Left lung (tissue), 10 donors: ENCODE data around the gene KIF26B. TPM values are rescaled to one million over a fixed set of nuclear protein-coding genes. Genes with fewer than 3 reads are reported as not detected.

Source experiments
- ATAC-seq: fragments of 200-7000 bp; cut with Tn5 transposase; one replicate; pipeline ENCODE4 v1.9.1; 2020; ENCODE audit warnings: moderate library complexity
- DNase-seq, 4 donors: peaks; one replicate each; pipeline ENCODE4 v3.0.0-alpha.2; 2013 to 2020
- H3K27ac ChIP-seq, 2 donors: fragments of 200-600 bp; sonication (generic) in 1 of 2; one replicate each; pipeline versions ENCODE4 v1.5.0 to v1.8.0; 2020 to 2021
- H3K27me3 ChIP-seq, 2 donors: fragments of 200-600 bp; sonication (generic) in 1 of 2; one replicate each; pipeline versions ENCODE4 v1.5.0 to v1.8.0; 2020 to 2021
- H3K36me3 ChIP-seq, 2 donors: fragments of 200-600 bp; sonication (generic) in 1 of 2; one replicate each; pipeline versions ENCODE4 v1.5.0 to v1.8.0; 2020 to 2021
- H3K4me1 ChIP-seq, 2 donors: fragments of 200-600 bp; one replicate each; pipeline ENCODE4 v1.8.0; 2021
- H3K4me3 ChIP-seq, 2 donors: fragments of 200-600 bp; sonication (generic) in 1 of 2; one replicate each; pipeline versions ENCODE4 v1.5.0 to v1.8.0; 2020 to 2021; ENCODE audit warnings: mild to moderate bottlenecking in 1 of 2
- H3K9me3 ChIP-seq, 2 donors: fragments of 200-600 bp; sonication (generic) in 1 of 2; one replicate each; pipeline versions ENCODE4 v1.5.0 to v1.8.0; 2020 to 2021
- CTCF ChIP-seq, 2 donors: fragments of 200-600 bp; sonication (generic) in 1 of 2; IDR thresholded peaks; one replicate each; pipeline versions ENCODE4 v1.5.0 to v1.8.0; 2021; ENCODE audit warnings: antibody characterized with exemption in 2 of 2
- intact Hi-C, 2 donors: fragments of 100-400 bp; cut with DNase I; formaldehyde crosslinking; loops; one replicate each; pipeline versions ENCODE4 v1.11.2 to v1.14.2; 2022
- polyA plus RNA-seq, 6 donors: library from polyadenylated mRNA; unstranded; fragments of 120-200 nt; gene quantifications; one replicate each; pipeline ENCODE4 v1.2.1, GENCODE V29; 2013; ENCODE audit not compliant: insufficient read length in 6 of 6
- total RNA-seq, 2 donors: library from RNA; stranded (reverse); fragmentation: NEBNext Ultra II Directional; extraction: Animal tissue kit (Norgen Biotek cat#: 25700); gene quantifications; one replicate each; pipeline ENCODE4 v1.2.1, GENCODE V29; 2021
- donor health status: DM: no; HTN: yes; CAD: no.
- donor health status: DM: no; HTN: no; CAD: no.

Gene KIF26B
- total and polyA plus RNA-seq, 8 donors: 3.9 to 28.3 (median 6.5) TPM

GRCh38 chr1:245160288-245160687 is 5.5 kb downstream of the KIF26B start:
- H3K4me3 ChIP-seq: no peak overlapping the region
- peaks cover 0 to 33% of the 10 kb centered on the region in 2 donors for H3K27me3 ChIP-seq
- H3K36me3 ChIP-seq: no peaks in the 10 kb centered on the region
- TF ChIP-seq CTCF (IDR thresholded peaks at IDR 0.05): no peak
- ATAC-seq (no peak), DNase-seq (peak in 1 of 4 donors; percentile 63)
- no peak overlapping the region for H3K27ac ChIP-seq
- intact Hi-C loops: no loop called here
- H3K4me1 ChIP-seq: peaks cover 0 to 21% of the 10 kb centered on the region in 2 donors
- no peaks in the 10 kb centered on the region for H3K9me3 ChIP-seq

GRCh38 chr1:245160741-245161400 is 6.1 kb downstream of the KIF26B start:
- no peak for TF ChIP-seq CTCF (IDR thresholded peaks at IDR 0.05)
- Histone ChIP-seq H3K27me3 (peaks cover 0 to 27% of the 10 kb centered on the region in 2 donors), H3K4me1 (peaks cover 0 to 15% of the 10 kb centered on the region in 2 donors), H3K9me3 (no peaks in the 10 kb centered on the region), H3K4me3 (no peak overlapping the region), H3K36me3 (no peaks in the 10 kb centered on the region), H3K27ac (no peak overlapping the region)
- intact Hi-C loops: no loop called here
- ATAC-seq: no peak
- DNase-seq: peak in 1 of 4 donors; percentile 26

- DNase-seq (no peak), ATAC-seq (no peak)
- no peak for TF ChIP-seq CTCF (IDR thresholded peaks at IDR 0.05)
Observed at GRCh38 chr1:245161866-245162265, 7.1 kb downstream of the KIF26B start.

GRCh38 chr1:245166471-245166885 is 11.7 kb downstream of the KIF26B start:
- H3K27ac ChIP-seq: no peak overlapping the region
- no peak for TF ChIP-seq CTCF (IDR thresholded peaks at IDR 0.05)

More at GRCh38 chr1:245161866-245162265, 7.1 kb downstream of the KIF26B start:
- Histone ChIP-seq H3K36me3 (no peaks in the 10 kb centered on the region), H3K27me3 (peaks cover 0 to 24% of the 10 kb centered on the region in 2 donors), H3K9me3 (no peaks in the 10 kb centered on the region), H3K4me1 (peaks cover 0 to 5% of the 10 kb centered on the region in 2 donors), H3K4me3 (no peak overlapping the region), H3K27ac (no peak overlapping the region)
- intact Hi-C loops: no loop called here

GRCh38 chr1:245168086-245168485 is 13.3 kb downstream of the KIF26B start:
- DNase-seq: peak in 1 of 4 donors; percentile 88
- intact Hi-C loops: no loop called here

More at GRCh38 chr1:245166471-245166885, 11.7 kb downstream of the KIF26B start:
- Histone ChIP-seq H3K27me3 (peaks cover 0 to 8% of the 10 kb centered on the region in 2 donors), H3K4me3 (no peak overlapping the region), H3K9me3 (no peaks in the 10 kb centered on the region), H3K4me1 (peaks cover 0 to 4% of the 10 kb centered on the region in 2 donors), H3K36me3 (no peaks in the 10 kb centered on the region)
- peak in 1 of 4 donors; percentile 56 for DNase-seq
- peak; percentile 21 for ATAC-seq
- intact Hi-C loops: no loop called here

More at GRCh38 chr1:245168086-245168485, 13.3 kb downstream of the KIF26B start:
- no peak overlapping the region for H3K27ac ChIP-seq
- H3K27me3 ChIP-seq: peaks cover 0 to 8% of the 10 kb centered on the region in 2 donors
- no peaks in the 10 kb centered on the region for H3K36me3 ChIP-seq
- H3K4me1 ChIP-seq: peaks cover 0 to 4% of the 10 kb centered on the region in 2 donors
- H3K4me3 ChIP-seq: no peak overlapping the region
- peak; percentile 29 for ATAC-seq
- no peak for TF ChIP-seq CTCF (IDR thresholded peaks at IDR 0.05)
- H3K9me3 ChIP-seq: no peaks in the 10 kb centered on the region
